SK-N-SH (cell line): ENCODE data around the gene TEAD1. TPM values are rescaled to one million over a fixed set of nuclear protein-coding genes. Genes with fewer than 3 reads are reported as not detected.

ENCODE experiments used
- CTCF ChIA-PET: fragments of 300-600, 350-600 bp; formaldehyde crosslinking; extraction: SDS; loops from one replicate; lab custom pipeline; 2021; lab: Yijun Ruan, JAX
- POLR2A ChIA-PET: fragments of 350-600 bp; sonication (Branson Sonifier 250); formaldehyde crosslinking; extraction: SDS; loops from one replicate; lab custom pipeline; 2020; ENCODE audit warnings: antibody characterized with exemption, inconsistent platforms; lab: Yijun Ruan, JAX
- DNase-seq: peaks from one replicate; pipeline ENCODE4 v3.0.0; 2012
- H2AFZ ChIP-seq: fragments of 200-600 bp; sonication (generic); 2 replicates; pipeline ENCODE4 v1.8.1; 2016; ENCODE audit warnings: antibody characterized with exemption, mild to moderate bottlenecking, low read depth
- H3F3A ChIP-seq: fragments of 200-600 bp; sonication (generic); replicated peaks from 2 replicates; pipeline ENCODE3; 2016; ENCODE audit warnings: antibody characterized with exemption, mild to moderate bottlenecking; ENCODE audit not compliant: insufficient read depth
- H3K27ac ChIP-seq, 2 experiments: fragments of 200-500 bp in 1 of 2; fragments of 200-600 bp in 1 of 2; sonication (Bioruptor generic) in 1 of 2; sonication (generic), shearing (Covaris generic) in 1 of 2; 2 replicates each; pipeline versions ENCODE4 v1.5.1 to v1.6.1; 2014 to 2016; ENCODE audit warnings: low read depth in 2 of 2, inconsistent platforms in 1 of 2, low read length in 1 of 2, mild to moderate bottlenecking in 1 of 2, mixed read lengths in 1 of 2
- H3K27me3 ChIP-seq: fragments of 200-600 bp; sonication (generic), shearing (Covaris generic); 2 replicates; pipeline ENCODE4 v1.6.1; 2016; ENCODE audit warnings: mixed run types; ENCODE audit not compliant: insufficient read depth
- H3K36me3 ChIP-seq, 2 experiments: fragments of 200-500 bp in 1 of 2; fragments of 200-600 bp in 1 of 2; sonication (Bioruptor generic) in 1 of 2; sonication (generic) in 1 of 2; replicated peaks in 1 of 2; 2 replicates each; pipeline versions ENCODE3 to v1.5.1; 2014 to 2016; ENCODE audit warnings: low read length in 1 of 2, mild to moderate bottlenecking in 1 of 2; ENCODE audit not compliant: insufficient read depth in 2 of 2, control insufficient read depth in 1 of 2
- H3K4me1 ChIP-seq, 2 experiments: fragments of 200-500 bp in 1 of 2; fragments of 200-600 bp in 1 of 2; sonication (Bioruptor generic) in 1 of 2; sonication (generic), shearing (Covaris generic) in 1 of 2; 2 replicates each; pipeline versions ENCODE4 v1.5.1 to v1.6.1; 2014 to 2016; ENCODE audit warnings: low read depth in 1 of 2, low read length in 1 of 2, mixed run types in 1 of 2; ENCODE audit not compliant: insufficient read depth in 2 of 2, control insufficient read depth in 1 of 2
- H3K4me2 ChIP-seq: fragments of 200-600 bp; sonication (generic), shearing (Covaris generic); 2 replicates; pipeline ENCODE4 v1.6.1; 2017; ENCODE audit warnings: mixed run types
- H3K4me3 ChIP-seq, 2 experiments: fragments of 200-500 bp in 1 of 2; fragments of 200-600 bp in 1 of 2; sonication (Bioruptor generic) in 1 of 2; sonication (generic), shearing (Covaris generic) in 1 of 2; 2 replicates each; pipeline versions ENCODE4 v1.5.1 to v1.8.1; 2014 to 2016; ENCODE audit warnings: low read depth in 2 of 2, inconsistent platforms in 1 of 2, low read length in 1 of 2, mild to moderate bottlenecking in 1 of 2, mixed read lengths in 1 of 2, moderate library complexity in 1 of 2
- H3K79me2 ChIP-seq: fragments of 200-600 bp; sonication (generic); 2 replicates; pipeline ENCODE4 v1.8.1; 2017; ENCODE audit warnings: mild to moderate bottlenecking; ENCODE audit not compliant: insufficient read depth
- H3K9ac ChIP-seq: fragments of 200-600 bp; sonication (generic); 2 replicates; pipeline ENCODE4 v1.6.1; 2017; ENCODE audit warnings: mixed run types
- H3K9me2 ChIP-seq: fragments of 200-600 bp; sonication (generic); 2 replicates; pipeline ENCODE4 v1.6.1; 2017; ENCODE audit warnings: mixed run types
- H3K9me3 ChIP-seq: fragments of 200-600 bp; sonication (generic); 2 replicates; pipeline ENCODE4 v1.6.1; 2017; ENCODE audit warnings: mixed run types, mild to moderate bottlenecking, moderate library complexity
- H4K20me1 ChIP-seq: fragments of 200-600 bp; sonication (generic); 2 replicates; pipeline ENCODE4 v1.6.1; 2017; ENCODE audit warnings: mild to moderate bottlenecking, mixed run types; ENCODE audit not compliant: insufficient read depth
- CHD2 ChIP-seq: fragments of 150-350 bp; IDR thresholded peaks from 2 replicates; pipeline ENCODE4 v1.6.1; 2018; ENCODE audit warnings: low read length; ENCODE audit not compliant: partially characterized antibody
- ELF1 ChIP-seq: IDR thresholded peaks from 2 replicates; pipeline ENCODE4 v1.4.0; 2012
- EP300 ChIP-seq, 2 experiments: IDR thresholded peaks; 2 replicates each; pipeline versions ENCODE4 v1.4.0 to v1.6.1; 2012; ENCODE audit warnings: borderline replicate concordance in 1 of 2, low read depth in 1 of 2, low read length in 1 of 2
- EZH2phosphoT487 ChIP-seq: fragments of 200-600 bp; sonication (generic); IDR thresholded peaks from 2 replicates; pipeline ENCODE4 v1.6.1; 2017; ENCODE audit warnings: low read depth, mixed run types, mild to moderate bottlenecking, antibody characterized with exemption, moderate library complexity, borderline replicate concordance
- FOSL2 ChIP-seq: IDR thresholded peaks from 2 replicates; pipeline ENCODE4 v1.4.0; 2012; ENCODE audit warnings: low read depth, mild to moderate bottlenecking, moderate library complexity, borderline replicate concordance
- FOXJ3 ChIP-seq: sonication (generic); formaldehyde crosslinking; IDR thresholded peaks from 2 replicates; pipeline ENCODE4 v1.5.1; 2020; ENCODE audit warnings: mild to moderate bottlenecking, missing genetic modification reagents
- GABPA ChIP-seq: IDR thresholded peaks from 2 replicates; pipeline ENCODE4 v1.4.0; 2012; ENCODE audit warnings: low read depth, mild to moderate bottlenecking
- GATA2 ChIP-seq: sonication (generic); formaldehyde crosslinking; IDR thresholded peaks from 2 replicates; pipeline ENCODE4 v1.5.0; 2020; ENCODE audit warnings: mild to moderate bottlenecking, missing genetic modification reagents
- JUND ChIP-seq: IDR thresholded peaks from 2 replicates; pipeline ENCODE4 v1.4.0; 2012
- NFIC ChIP-seq: IDR thresholded peaks from 2 replicates; pipeline ENCODE4 v1.4.0; 2012; ENCODE audit warnings: borderline replicate concordance
- POLR2AphosphoS5 ChIP-seq: IDR thresholded peaks from 2 replicates; pipeline ENCODE4 v1.6.1; 2012; ENCODE audit warnings: low read depth, low read length
- RAD21 ChIP-seq: IDR thresholded peaks from 2 replicates; pipeline ENCODE4 v1.6.1; 2012; ENCODE audit warnings: mild to moderate bottlenecking, low read length
- RCOR1 ChIP-seq: fragments of 150-350 bp; IDR thresholded peaks from 2 replicates; pipeline ENCODE4 v1.6.1; 2017; ENCODE audit warnings: antibody characterized with exemption, low read length
- RFX5 ChIP-seq: IDR thresholded peaks from 2 replicates; pipeline ENCODE4 v1.6.1; 2012; ENCODE audit warnings: mild to moderate bottlenecking, improper control_type of control experiment, low read length
- RXRA ChIP-seq: IDR thresholded peaks from 2 replicates; pipeline ENCODE4 v1.4.0; 2012; ENCODE audit warnings: low read depth, mild to moderate bottlenecking, borderline replicate concordance
- SMC3 ChIP-seq: IDR thresholded peaks from 2 replicates; pipeline ENCODE4 v1.6.1; 2012; ENCODE audit warnings: low read depth, low read length, improper control_type of control experiment
- TAF1 ChIP-seq: IDR thresholded peaks from 2 replicates; pipeline ENCODE4 v1.6.1; 2012; ENCODE audit warnings: low read depth, mild to moderate bottlenecking, low read length, moderate library complexity, borderline replicate concordance
- TCF12 ChIP-seq: IDR thresholded peaks from 2 replicates; pipeline ENCODE4 v1.4.0; 2012
- WGBS: methylation state at CpG from one replicate; pipeline ENCODE4 v1.1.6; 2017; ENCODE audit warnings: low lambda C conversion rate; 5-methylcytosine and 5-hydroxymethylcytosine counted together
- polyA plus RNA-seq, 3 experiments: library from polyadenylated mRNA; depleted of rRNA; stranded (reverse); fragments of >200 nt; gene quantifications; 2 replicates each; pipeline ENCODE4 v1.2.3, GENCODE V29; 2012
- TF ChIP-seq, protein P1 (sequence below): IDR thresholded peaks from 2 replicates; pipeline ENCODE4 v1.6.1; 2012; ENCODE audit warnings: mild to moderate bottlenecking, low read depth, low read length, moderate library complexity
- TF ChIP-seq, protein P2 (sequence below): fragments of 150-350 bp; IDR thresholded peaks from 2 replicates; pipeline ENCODE4 v1.6.1; 2016; ENCODE audit warnings: mild to moderate bottlenecking, low read depth, low read length
- TF ChIP-seq, protein P3 (sequence below): IDR thresholded peaks from 2 replicates; pipeline ENCODE4; 2012
- TF ChIP-seq, protein P4 (sequence below): IDR thresholded peaks from 2 replicates; pipeline ENCODE4 v1.4.0; 2012; ENCODE audit warnings: low read depth
- TF ChIP-seq, protein P5 (sequence below): IDR thresholded peaks from 2 replicates; pipeline ENCODE4 v1.4.0; 2012; ENCODE audit warnings: low read depth, borderline replicate concordance
- TF ChIP-seq, protein P6 (sequence below): fragments of 150-350 bp; IDR thresholded peaks from 2 replicates; pipeline ENCODE4 v1.6.1; 2017; ENCODE audit warnings: antibody characterized with exemption, low read length, low read depth, borderline replicate concordance

The TEAD1 gene
- polyA plus RNA-seq, 1 of the 3 experiments (the other 2 are of a cell fraction) = 31.2 TPM

DNA sequence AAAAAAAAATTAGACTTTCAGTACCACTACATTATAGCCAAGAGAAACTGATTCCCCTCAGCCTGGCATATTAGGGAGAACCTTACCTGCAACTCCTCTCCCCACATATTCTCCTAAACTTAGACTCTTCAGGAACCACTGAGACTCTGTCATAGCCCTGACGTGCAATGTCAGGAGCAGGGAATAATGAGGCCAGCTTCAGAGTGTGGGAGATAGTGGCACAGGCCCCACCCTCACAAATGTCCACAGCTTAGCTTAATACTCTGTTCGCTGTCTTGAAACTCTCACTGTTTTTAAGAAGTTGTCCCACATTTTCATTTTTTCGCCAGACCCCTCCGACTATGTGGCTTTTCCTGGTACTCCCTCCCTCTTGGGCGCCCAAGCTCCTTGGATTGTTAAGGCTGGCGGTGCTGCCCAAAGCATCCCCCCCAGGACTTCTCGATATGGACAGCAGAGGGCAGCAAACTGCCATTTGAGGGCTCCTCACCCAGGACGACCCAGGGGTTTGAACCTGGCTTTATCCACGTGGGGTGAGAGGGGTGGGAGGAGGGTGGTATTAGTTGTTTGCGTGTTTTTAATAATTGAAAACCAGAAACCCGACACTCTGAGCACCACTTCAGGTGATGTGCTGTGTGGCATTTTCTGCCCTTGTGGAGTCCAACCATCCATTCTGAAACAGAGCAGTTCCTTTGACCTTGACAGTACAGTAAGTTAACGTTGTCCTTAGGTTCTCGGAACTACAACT, 289.7 kb downstream of the TEAD1 start:
- no peak overlapping the region for H3K27ac ChIP-seq
- no peaks in the 10 kb centered on the region; a peak in 1 of 4 replicates for H3K4me1 ChIP-seq
- H3F3A ChIP-seq = no peaks in the 10 kb centered on the region
- ChIA-PET POLR2A (interaction anchor here (0.5 kb wide), 1 partner anchor 10 kb away, joined by 3 read pairs; no protein-coding TSS in a partner anchor), CTCF (interaction anchor here (0.5 to 6.8 kb wide), 69 partner anchors 9 to 673 kb away, joined by 3 to 75 read pairs (median 4); partner anchors contain the start of gene RASSF10)
- H3K9me2 ChIP-seq = no peaks in the 10 kb centered on the region
- no peak overlapping the region for H2AFZ ChIP-seq
- DNase-seq = peak; percentile 88
- H3K4me3 ChIP-seq = no peak overlapping the region
- no peaks in the 10 kb centered on the region for H4K20me1 ChIP-seq
- no peaks in the 10 kb centered on the region for H3K79me2 ChIP-seq
- no peak overlapping the region for H3K9ac ChIP-seq
- H3K27me3 ChIP-seq = no peaks in the 10 kb centered on the region
- H3K9me3 ChIP-seq = no peaks in the 10 kb centered on the region
- no peaks in the 10 kb centered on the region for H3K36me3 ChIP-seq
- 13% methylated on average over 13 of the region's 13 CpGs for WGBS
- H3K4me2 ChIP-seq = no peak overlapping the region
- TF ChIP-seq RCOR1 (no peak), ELF1 (no peak), GABPA (no peak), SMC3 (peak; percentile 95), EP300 (IDR thresholded peaks at IDR 0.05; ENCODE audit: borderline replicate concordance in 1 of 2, low read depth in 1 of 2, low read length in 1 of 2) (no peak), TCF12 (no peak), GATA2 (CRISPR knock-in tag) (no peak), TAF1 (no peak), RFX5 (no peak), POLR2AphosphoS5 (no peak), RXRA (no peak), NFIC (no peak), FOXJ3 (no peak), JUND (no peak), FOSL2 (no peak), RAD21 (peak; percentile 91), CHD2 (no peak), EZH2phosphoT487 (no peak)
- TF ChIP-seq, protein P1, sequence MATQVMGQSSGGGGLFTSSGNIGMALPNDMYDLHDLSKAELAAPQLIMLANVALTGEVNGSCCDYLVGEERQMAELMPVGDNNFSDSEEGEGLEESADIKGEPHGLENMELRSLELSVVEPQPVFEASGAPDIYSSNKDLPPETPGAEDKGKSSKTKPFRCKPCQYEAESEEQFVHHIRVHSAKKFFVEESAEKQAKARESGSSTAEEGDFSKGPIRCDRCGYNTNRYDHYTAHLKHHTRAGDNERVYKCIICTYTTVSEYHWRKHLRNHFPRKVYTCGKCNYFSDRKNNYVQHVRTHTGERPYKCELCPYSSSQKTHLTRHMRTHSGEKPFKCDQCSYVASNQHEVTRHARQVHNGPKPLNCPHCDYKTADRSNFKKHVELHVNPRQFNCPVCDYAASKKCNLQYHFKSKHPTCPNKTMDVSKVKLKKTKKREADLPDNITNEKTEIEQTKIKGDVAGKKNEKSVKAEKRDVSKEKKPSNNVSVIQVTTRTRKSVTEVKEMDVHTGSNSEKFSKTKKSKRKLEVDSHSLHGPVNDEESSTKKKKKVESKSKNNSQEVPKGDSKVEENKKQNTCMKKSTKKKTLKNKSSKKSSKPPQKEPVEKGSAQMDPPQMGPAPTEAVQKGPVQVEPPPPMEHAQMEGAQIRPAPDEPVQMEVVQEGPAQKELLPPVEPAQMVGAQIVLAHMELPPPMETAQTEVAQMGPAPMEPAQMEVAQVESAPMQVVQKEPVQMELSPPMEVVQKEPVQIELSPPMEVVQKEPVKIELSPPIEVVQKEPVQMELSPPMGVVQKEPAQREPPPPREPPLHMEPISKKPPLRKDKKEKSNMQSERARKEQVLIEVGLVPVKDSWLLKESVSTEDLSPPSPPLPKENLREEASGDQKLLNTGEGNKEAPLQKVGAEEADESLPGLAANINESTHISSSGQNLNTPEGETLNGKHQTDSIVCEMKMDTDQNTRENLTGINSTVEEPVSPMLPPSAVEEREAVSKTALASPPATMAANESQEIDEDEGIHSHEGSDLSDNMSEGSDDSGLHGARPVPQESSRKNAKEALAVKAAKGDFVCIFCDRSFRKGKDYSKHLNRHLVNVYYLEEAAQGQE = no peak
- TF ChIP-seq, protein P2, sequence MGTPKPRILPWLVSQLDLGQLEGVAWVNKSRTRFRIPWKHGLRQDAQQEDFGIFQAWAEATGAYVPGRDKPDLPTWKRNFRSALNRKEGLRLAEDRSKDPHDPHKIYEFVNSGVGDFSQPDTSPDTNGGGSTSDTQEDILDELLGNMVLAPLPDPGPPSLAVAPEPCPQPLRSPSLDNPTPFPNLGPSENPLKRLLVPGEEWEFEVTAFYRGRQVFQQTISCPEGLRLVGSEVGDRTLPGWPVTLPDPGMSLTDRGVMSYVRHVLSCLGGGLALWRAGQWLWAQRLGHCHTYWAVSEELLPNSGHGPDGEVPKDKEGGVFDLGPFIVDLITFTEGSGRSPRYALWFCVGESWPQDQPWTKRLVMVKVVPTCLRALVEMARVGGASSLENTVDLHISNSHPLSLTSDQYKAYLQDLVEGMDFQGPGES = no peak
- TF ChIP-seq, protein P3, sequence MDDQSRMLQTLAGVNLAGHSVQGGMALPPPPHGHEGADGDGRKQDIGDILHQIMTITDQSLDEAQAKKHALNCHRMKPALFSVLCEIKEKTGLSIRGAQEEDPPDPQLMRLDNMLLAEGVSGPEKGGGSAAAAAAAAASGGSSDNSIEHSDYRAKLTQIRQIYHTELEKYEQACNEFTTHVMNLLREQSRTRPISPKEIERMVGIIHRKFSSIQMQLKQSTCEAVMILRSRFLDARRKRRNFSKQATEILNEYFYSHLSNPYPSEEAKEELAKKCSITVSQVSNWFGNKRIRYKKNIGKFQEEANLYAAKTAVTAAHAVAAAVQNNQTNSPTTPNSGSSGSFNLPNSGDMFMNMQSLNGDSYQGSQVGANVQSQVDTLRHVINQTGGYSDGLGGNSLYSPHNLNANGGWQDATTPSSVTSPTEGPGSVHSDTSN = no peak
- TF ChIP-seq, protein P4, sequence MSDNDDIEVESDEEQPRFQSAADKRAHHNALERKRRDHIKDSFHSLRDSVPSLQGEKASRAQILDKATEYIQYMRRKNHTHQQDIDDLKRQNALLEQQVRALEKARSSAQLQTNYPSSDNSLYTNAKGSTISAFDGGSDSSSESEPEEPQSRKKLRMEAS = no peak
- TF ChIP-seq, protein P5, sequence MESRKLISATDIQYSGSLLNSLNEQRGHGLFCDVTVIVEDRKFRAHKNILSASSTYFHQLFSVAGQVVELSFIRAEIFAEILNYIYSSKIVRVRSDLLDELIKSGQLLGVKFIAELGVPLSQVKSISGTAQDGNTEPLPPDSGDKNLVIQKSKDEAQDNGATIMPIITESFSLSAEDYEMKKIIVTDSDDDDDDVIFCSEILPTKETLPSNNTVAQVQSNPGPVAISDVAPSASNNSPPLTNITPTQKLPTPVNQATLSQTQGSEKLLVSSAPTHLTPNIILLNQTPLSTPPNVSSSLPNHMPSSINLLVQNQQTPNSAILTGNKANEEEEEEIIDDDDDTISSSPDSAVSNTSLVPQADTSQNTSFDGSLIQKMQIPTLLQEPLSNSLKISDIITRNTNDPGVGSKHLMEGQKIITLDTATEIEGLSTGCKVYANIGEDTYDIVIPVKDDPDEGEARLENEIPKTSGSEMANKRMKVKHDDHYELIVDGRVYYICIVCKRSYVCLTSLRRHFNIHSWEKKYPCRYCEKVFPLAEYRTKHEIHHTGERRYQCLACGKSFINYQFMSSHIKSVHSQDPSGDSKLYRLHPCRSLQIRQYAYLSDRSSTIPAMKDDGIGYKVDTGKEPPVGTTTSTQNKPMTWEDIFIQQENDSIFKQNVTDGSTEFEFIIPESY = no peak
- TF ChIP-seq, protein P6, sequence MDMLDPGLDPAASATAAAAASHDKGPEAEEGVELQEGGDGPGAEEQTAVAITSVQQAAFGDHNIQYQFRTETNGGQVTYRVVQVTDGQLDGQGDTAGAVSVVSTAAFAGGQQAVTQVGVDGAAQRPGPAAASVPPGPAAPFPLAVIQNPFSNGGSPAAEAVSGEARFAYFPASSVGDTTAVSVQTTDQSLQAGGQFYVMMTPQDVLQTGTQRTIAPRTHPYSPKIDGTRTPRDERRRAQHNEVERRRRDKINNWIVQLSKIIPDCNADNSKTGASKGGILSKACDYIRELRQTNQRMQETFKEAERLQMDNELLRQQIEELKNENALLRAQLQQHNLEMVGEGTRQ = no peak
